ENCODE data around the gene MRPS10. TPM values are rescaled to one million over a fixed set of nuclear protein-coding genes. Genes with fewer than 3 reads are reported as not detected.
"Not testable (repeated sequence)": the region's sequence is repeated elsewhere in the genome, so short reads cannot be mapped to it uniquely, and the experiment has no call there.

Gene MRPS10
- polyA plus RNA-seq, 3 donors, result 29.8 to 33.2 (median 32.1) TPM

DNA sequence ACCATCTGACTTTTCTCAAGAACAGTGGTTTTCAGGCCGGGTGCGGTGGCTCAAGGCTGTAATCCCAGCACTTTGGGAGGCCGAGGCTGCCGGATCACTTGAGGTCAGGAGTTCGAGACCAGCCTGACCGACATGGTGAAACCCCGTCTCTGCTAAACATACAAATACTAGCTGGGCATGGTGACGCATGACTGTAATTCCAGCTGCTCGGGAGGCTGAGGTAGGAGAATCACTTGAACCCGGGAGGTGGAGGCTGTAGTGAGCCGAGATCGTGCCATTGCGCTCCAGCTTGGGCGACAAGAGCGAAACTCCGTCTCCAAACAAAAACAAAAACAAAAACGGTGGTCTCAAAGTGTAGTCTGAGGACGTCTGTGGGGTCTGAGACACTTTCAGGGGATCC lies 1.2 kb downstream of the MRPS10 start:
- not testable (repeated sequence) for DNase-seq (ENCODE audit: low read depth in 3 of 3, low spot score in 2 of 3)

- DNase-seq (ENCODE audit: low read depth in 3 of 3, low spot score in 2 of 3), result no peak
These were observed 5.2 kb downstream of the MRPS10 start for GRCh38 chr6:42212442-42212841.

GRCh38 chr6:42211726-42212125 lies 5.9 kb downstream of the MRPS10 start:
- DNase-seq (ENCODE audit: low read depth in 3 of 3, low spot score in 2 of 3), result no peak

DNA sequence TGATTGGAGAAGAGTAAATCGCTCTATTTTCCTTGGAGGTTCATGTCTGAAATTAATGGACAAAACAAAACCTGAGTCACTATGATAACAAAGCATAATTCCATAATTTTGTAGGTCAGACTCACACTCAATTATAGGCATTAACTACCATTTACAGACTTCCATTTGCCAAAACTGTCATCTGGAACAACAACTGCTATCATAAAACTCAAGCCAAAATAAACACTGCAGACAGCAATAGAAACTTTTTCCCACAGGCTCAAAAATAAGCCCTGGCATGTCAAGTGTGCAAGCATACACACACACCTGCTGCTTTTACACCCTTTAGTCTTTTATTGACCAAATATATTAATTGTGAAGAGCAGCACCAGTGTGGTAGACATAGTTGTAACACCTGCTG lies 7.1 kb downstream of the MRPS10 start:
- DNase-seq (ENCODE audit: low read depth in 3 of 3, low spot score in 2 of 3), result no peak

GRCh38 chr6:42207559-42207958 lies 10.1 kb downstream of the MRPS10 start:
- DNase-seq (ENCODE audit: low read depth in 3 of 3, low spot score in 2 of 3), result not testable (repeated sequence)

DNA sequence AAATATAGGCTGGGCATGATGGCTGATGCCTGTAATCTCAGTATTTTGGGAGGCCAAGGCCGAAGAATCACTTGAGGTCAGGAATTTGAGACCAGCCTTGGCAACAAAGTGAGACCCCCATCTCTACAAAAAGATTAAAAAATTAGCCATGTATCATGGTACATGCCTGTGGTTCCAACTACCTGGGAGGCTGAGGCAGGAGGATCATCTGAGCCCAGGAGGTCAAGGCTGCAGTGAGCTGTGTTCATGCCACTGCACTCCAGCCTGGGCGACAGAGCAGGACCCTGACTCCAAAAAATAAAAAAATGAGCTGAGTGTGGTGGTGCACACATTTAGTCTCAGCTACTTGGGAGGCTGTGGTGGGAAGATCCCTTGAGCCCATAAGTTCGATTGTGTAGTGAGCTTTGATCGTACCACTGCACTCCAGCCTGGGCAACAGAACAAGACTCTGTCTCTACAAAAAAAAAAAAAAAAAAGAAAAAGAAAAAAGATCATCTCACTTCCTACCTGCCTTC lies 12.8 kb downstream of the MRPS10 start:
- no peak for DNase-seq (ENCODE audit: low read depth in 3 of 3, low spot score in 2 of 3)

GRCh38 chr6:42203183-42203582 lies 14.5 kb downstream of the MRPS10 start:
- no peak for DNase-seq (ENCODE audit: low read depth in 3 of 3, low spot score in 2 of 3)

DNA sequence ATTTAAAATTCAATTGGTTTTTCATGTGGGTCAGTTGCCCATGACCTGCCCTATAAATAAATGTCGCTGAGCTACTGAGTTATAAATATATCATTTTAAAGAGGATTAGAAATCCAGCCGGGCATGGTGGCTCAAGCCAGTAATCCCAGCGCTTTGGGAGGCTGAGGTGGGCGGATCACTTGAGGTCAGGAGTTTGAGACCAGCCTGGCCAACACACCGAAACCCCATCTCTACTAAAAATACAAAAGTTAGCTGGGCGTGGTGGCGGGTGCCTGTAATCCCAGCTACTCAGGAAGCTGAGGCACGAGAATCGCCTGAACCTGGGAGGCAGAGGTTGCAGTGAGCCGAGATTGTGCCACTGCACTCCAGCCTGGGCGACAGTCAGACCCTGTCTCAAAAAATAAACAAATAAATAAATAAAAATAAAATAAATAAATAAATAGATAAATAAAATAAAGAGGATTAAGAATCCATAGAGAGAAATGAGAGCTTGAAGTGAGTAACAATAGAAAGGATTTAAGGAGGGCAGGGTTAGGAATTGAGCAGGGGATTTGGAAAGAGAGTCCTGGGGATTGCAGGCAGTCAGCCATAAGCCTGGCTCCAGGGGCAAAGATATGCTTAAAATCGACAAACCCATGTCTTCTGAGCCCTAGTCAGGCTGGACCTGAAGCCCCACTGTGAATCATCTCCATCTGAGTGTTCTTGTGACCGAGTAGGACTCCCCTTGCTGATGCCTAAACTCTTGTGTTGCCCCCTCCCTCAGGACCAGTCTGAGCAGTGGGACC lies 15.3 kb downstream of the MRPS10 start:
- not testable (repeated sequence) for DNase-seq (ENCODE audit: low read depth in 3 of 3, low spot score in 2 of 3)

DNA sequence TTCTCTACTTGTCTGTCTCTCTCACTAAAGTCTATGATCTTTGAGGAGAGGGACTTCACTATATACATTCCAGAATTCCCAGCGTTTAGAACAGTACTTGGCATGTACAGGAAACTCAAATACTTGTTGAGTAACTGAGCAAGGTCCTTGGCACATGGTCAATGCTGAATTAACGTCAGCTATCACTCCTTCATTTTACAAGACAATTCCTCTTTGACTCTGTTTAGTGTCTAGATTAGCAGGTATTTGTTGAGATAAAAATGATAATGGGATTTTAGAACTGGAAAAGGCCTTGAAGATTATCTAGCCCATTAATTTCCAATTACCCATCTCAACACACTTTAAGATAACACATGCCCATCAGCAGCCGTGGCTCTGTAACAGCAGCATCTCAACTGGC lies 16.3 kb downstream of the MRPS10 start:
- DNase-seq (ENCODE audit: low read depth in 3 of 3, low spot score in 2 of 3), result no peak

- DNase-seq (ENCODE audit: low read depth in 3 of 3, low spot score in 2 of 3), result no peak
These were observed 17.6 kb downstream of the MRPS10 start for GRCh38 chr6:42200035-42200434.

DNA sequence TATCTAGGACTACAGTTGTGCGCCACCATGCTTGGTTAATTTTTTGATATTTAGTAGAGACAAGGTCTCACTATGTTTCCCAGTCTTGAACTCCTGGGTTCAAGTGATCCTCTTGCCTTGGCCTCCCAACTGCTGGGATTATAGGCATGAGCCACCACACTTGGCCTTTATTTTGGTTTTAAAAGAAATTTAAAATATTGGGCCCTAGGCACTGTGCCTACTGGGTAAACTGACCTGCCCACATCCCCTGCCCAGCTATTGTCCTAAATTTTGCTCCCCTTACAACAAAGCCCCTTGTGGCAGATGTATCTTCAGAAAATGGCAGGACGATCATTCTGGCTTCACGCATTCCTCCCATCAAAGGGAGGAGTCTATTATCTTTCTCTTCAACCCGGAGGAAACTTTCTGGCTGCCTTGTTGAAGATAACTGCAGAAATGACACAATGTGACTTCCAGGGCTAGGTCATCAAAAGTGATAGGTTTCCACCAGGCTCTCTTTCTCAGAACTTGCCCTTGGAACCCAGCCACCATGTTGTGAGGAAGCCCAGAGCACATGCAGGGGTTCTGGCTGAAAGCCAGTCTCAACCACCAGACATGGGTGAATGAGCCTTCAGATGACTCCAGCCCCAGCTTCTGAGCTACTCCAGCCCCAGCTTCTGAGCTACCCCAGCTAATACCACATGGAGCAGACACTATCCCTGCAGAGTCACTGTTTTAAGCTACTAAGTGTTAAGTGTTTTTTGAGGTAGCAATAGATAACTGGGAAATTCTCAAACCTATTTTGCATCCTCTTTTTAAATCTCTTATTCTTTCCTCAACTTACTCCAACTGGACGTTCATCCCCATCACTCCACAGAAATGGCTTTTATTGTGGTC lies 18.3 kb downstream of the MRPS10 start:
- no peak for DNase-seq (ENCODE audit: low read depth in 3 of 3, low spot score in 2 of 3)

- no peak for DNase-seq (ENCODE audit: low read depth in 3 of 3, low spot score in 2 of 3)
These were observed 19.9 kb downstream of the MRPS10 start for GRCh38 chr6:42197555-42198362.

- no peak for DNase-seq (ENCODE audit: low read depth in 3 of 3, low spot score in 2 of 3)
These were observed 22.2 kb downstream of the MRPS10 start for GRCh38 chr6:42195415-42195814.

GRCh38 chr6:42194056-42194455 lies 23.6 kb downstream of the MRPS10 start:
- no peak for DNase-seq (ENCODE audit: low read depth in 3 of 3, low spot score in 2 of 3)

DNA sequence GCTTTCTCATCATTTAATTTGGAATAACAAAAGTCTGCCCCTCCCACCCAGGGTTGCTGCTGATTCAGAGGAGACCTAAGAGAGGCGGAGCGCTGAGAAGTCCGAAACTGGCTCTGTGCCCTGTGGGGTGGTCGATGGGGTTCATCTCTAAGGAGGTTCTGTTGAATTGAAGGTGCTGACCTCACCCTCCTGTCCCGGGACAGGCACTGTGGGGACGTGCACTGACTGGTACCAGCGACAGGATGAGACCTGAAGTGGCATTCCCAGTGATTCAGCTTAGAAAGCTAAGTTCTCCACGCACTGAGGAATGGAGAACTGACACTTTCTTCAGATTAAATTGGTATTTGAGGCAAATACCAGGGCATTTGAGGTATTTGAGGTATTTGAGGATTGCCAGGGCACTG lies 24.2 kb downstream of the MRPS10 start:
- DNase-seq (ENCODE audit: low read depth in 3 of 3, low spot score in 2 of 3), result no peak

DNA sequence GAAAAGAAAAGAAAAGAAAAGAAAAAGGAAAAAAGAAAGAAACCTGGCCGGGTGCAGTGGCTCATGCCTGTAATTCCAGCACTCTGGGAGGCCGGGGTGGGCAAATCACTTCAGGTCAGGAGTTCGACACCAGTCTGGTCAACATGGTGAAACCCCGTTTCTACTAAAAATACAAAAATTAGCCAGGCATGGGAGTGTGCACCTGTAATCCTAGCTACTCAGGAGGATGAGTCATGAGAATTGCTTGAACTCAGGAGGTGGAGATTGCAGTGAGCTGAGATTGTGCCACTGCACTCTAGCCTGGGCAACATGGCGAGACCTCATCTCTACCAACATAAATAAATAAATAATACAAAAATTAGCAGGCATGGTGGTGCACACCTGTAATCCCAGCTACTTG lies 25.3 kb downstream of the MRPS10 start:
- DNase-seq (ENCODE audit: low read depth in 3 of 3, low spot score in 2 of 3), result not testable (repeated sequence)

DNA sequence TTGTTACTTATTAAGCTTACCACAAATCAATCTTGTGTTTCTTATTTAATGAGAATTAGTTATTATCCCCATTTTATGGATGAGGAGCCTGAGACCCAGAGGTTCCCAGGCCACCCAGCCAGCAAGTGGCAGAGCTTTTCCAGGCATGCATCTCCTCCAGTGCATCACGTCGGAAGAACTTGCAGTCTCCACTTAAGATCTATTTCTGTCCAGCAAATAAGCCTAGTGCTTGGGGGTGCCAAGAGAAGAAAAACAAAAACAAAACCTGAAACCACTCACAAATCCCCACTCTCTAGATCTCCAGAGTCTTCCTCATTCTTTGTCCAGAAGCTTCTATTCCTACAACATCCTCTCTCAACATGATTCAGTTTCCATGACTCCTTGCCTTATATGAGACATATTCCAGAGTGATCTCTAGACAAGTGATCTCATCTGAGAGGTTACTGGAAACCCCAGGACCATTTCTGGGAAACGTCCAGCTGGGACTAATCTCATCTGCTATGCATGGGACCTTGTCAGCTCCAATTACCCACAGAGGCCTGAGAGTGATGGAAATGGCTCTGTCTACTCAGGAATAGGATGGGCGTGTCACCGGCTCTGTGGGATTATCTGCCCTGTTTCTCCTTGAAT lies 27.0 kb downstream of the MRPS10 start:
- DNase-seq (ENCODE audit: low read depth in 3 of 3, low spot score in 2 of 3), result no peak

DNA sequence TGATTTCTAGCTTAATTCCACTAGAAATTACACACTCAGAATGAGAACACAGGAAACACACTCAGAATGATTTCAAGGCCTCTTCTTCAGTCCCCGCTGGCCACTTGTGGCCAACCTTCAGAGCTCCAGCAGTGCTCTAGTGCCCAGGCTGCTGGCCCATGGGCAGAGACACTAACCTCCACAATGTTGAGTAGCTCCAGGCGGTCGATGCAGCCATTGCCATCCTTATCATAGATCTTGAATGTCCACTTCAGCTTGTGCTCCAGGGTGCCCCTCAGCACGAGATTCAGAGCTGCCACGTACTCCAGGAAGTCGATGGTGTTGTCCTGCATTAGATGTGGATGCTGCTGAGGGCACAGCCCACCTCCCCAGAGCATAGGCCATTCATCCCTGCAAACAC lies 29.3 kb downstream of the MRPS10 start:
- DNase-seq (ENCODE audit: low read depth in 3 of 3, low spot score in 2 of 3), result no peak

DNA sequence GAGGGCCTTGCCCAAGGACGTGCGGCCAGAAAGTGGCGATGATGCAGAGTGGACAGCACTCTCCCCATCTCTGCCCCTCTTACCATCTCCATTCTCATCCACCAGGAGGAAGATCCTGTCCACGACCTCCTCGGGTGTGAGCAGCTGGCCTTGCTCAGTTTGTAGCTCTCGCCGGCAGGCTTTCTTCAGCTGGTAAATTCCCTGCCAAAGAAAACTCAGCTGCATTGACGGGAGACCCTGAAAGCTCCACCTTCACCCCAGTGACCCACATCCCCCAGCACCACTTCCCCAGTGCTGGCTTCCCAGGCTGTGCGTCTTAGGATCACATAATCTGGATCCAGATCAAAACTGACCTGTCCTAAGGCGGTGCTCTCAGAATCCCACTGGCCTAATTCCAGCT lies 32.1 kb downstream of the MRPS10 start:
- peak in 2 of 3 donors; percentile 49 to 65 for DNase-seq (ENCODE audit: low read depth in 3 of 3, low spot score in 2 of 3)

DNA sequence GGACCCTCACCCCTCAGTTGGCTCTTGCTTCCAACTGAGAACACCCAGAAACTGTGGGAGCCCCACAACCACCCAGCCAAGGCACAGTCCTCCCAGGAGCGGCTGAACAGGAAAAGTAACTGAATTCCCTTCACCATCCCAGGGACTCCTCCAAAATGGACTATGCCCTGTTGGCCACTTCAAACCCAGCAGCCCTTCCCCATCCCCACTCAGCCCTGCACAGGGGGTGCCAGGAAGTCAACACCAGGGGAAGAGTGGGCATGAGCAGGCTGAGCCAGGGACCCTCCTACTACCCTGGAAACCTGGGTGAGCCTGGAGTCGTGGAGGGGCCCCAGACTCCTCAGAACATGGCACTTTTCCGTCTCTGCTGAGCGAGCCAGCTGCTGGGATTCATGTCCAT lies 33.2 kb downstream of the MRPS10 start:
- DNase-seq (ENCODE audit: low read depth in 3 of 3, low spot score in 2 of 3), result no peak
